HEK293 (cell line): ENCODE results near the gene PCDHGB3.

ENCODE experiments used
- EGR2 ChIP-seq: fragments of 450-650 bp; formaldehyde crosslinking; IDR thresholded peaks from 2 replicates; pipeline ENCODE4 v1.5.1; 2016; ENCODE audit warnings: low read depth, missing biosample characterization, missing genetic modification characterization
- HIC1 ChIP-seq: fragments of 450-650 bp; formaldehyde crosslinking; IDR thresholded peaks from 2 replicates; pipeline ENCODE4 v1.5.1; 2016; ENCODE audit warnings: missing biosample characterization, missing genetic modification characterization
- HOXA7 ChIP-seq: sonication (generic); formaldehyde crosslinking; IDR thresholded peaks from 2 replicates; pipeline ENCODE4 v1.8.1; 2022; ENCODE audit warnings: missing genetic modification reagents, borderline replicate concordance
- IKZF3 ChIP-seq: fragments of 450-650 bp; IDR thresholded peaks from 2 replicates; pipeline ENCODE4 v1.5.0; 2018; ENCODE audit warnings: missing biosample characterization, mild to moderate bottlenecking, missing genetic modification characterization, moderate library complexity
- KLF10 ChIP-seq: fragments of 450-650 bp; IDR thresholded peaks from 2 replicates; pipeline ENCODE4 v1.5.1; 2018; ENCODE audit warnings: missing biosample characterization, mild to moderate bottlenecking, missing genetic modification characterization
- MEIS1 ChIP-seq: sonication (generic); formaldehyde crosslinking; IDR thresholded peaks from 2 replicates; pipeline ENCODE4 v1.8.1; 2022; ENCODE audit warnings: missing genetic modification reagents, mild to moderate bottlenecking, borderline replicate concordance
- OSR2 ChIP-seq: fragments of 450-650 bp; formaldehyde crosslinking; IDR thresholded peaks from 2 replicates; pipeline ENCODE4 v1.5.1; 2016; ENCODE audit warnings: missing biosample characterization, missing genetic modification characterization
- OVOL3 ChIP-seq: fragments of 450-650 bp; formaldehyde crosslinking; IDR thresholded peaks from 2 replicates; pipeline ENCODE4 v1.5.1; 2016; ENCODE audit warnings: missing biosample characterization, missing genetic modification characterization
- SP2 ChIP-seq: fragments of 450-650 bp; formaldehyde crosslinking; IDR thresholded peaks from 2 replicates; pipeline ENCODE4 v1.5.1; 2016; ENCODE audit warnings: missing biosample characterization, missing genetic modification characterization
- ZBTB17 ChIP-seq: fragments of 450-650 bp; formaldehyde crosslinking; IDR thresholded peaks from 2 replicates; pipeline ENCODE4 v1.5.1; 2016; ENCODE audit warnings: missing biosample characterization, missing genetic modification characterization
- ZBTB20 ChIP-seq: fragments of 450-650 bp; formaldehyde crosslinking; IDR thresholded peaks from 2 replicates; pipeline ENCODE4 v1.5.1; 2016; ENCODE audit warnings: missing biosample characterization, missing genetic modification characterization
- ZFHX2 ChIP-seq: fragments of 450-650 bp; formaldehyde crosslinking; conservative IDR thresholded peaks from 2 replicates; pipeline ENCODE4 v1.5.1; 2016; ENCODE audit warnings: missing biosample characterization, missing genetic modification characterization
- ZNF202 ChIP-seq: fragments of 450-650 bp; formaldehyde crosslinking; IDR thresholded peaks from 2 replicates; pipeline ENCODE4 v1.5.1; 2016; ENCODE audit warnings: missing biosample characterization, missing genetic modification characterization, borderline replicate concordance
- ZNF335 ChIP-seq: fragments of 450-650 bp; formaldehyde crosslinking; conservative IDR thresholded peaks from 2 replicates; pipeline ENCODE4 v1.5.1; 2016; ENCODE audit warnings: missing biosample characterization, missing genetic modification characterization
- ZNF341 ChIP-seq: fragments of 450-650 bp; formaldehyde crosslinking; IDR thresholded peaks from 2 replicates; pipeline ENCODE4; 2016; ENCODE audit warnings: low read depth, missing biosample characterization, missing genetic modification characterization
- ZNF350 ChIP-seq: fragments of 450-650 bp; formaldehyde crosslinking; IDR thresholded peaks from 2 replicates; pipeline ENCODE4 v1.5.0; 2017; ENCODE audit warnings: missing biosample characterization, mild to moderate bottlenecking, missing genetic modification characterization
- ZNF391 ChIP-seq: fragments of 450-650 bp; formaldehyde crosslinking; IDR thresholded peaks from 2 replicates; pipeline ENCODE4 v1.5.1; 2016; ENCODE audit warnings: low read depth, missing biosample characterization, missing genetic modification characterization, borderline replicate concordance
- ZNF473 ChIP-seq: fragments of 450-650 bp; formaldehyde crosslinking; IDR thresholded peaks from 2 replicates; pipeline ENCODE4 v1.5.1; 2017; ENCODE audit warnings: missing biosample characterization, missing genetic modification characterization
- ZNF555 ChIP-seq: fragments of 450-650 bp; formaldehyde crosslinking; conservative IDR thresholded peaks from 2 replicates; pipeline ENCODE4 v1.5.1; 2017; ENCODE audit warnings: missing biosample characterization, mild to moderate bottlenecking, missing genetic modification characterization, inconsistent platforms
- ZNF561 ChIP-seq: fragments of 450-650 bp; IDR thresholded peaks from 2 replicates; pipeline ENCODE4 v1.5.1; 2018; ENCODE audit warnings: missing biosample characterization, missing genetic modification characterization, borderline replicate concordance
- ZNF585B ChIP-seq: fragments of 450-650 bp; formaldehyde crosslinking; IDR thresholded peaks from 2 replicates; pipeline ENCODE4 v1.5.1; 2016; ENCODE audit warnings: missing biosample characterization, missing genetic modification characterization
- ZNF596 ChIP-seq: fragments of 450-650 bp; IDR thresholded peaks from 2 replicates; pipeline ENCODE4 v1.5.0; 2018; ENCODE audit warnings: missing biosample characterization, mild to moderate bottlenecking, missing genetic modification characterization, moderate library complexity
- ZNF621 ChIP-seq: fragments of 450-650 bp; formaldehyde crosslinking; IDR thresholded peaks from 2 replicates; pipeline ENCODE4 v1.5.1; 2017; ENCODE audit warnings: missing biosample characterization, missing genetic modification characterization
- ZNF629 ChIP-seq: fragments of 450-650 bp; formaldehyde crosslinking; IDR thresholded peaks from 2 replicates; pipeline ENCODE4 v1.5.1; 2017; ENCODE audit warnings: missing biosample characterization, missing genetic modification characterization
- ZNF645 ChIP-seq: fragments of 450-650 bp; formaldehyde crosslinking; IDR thresholded peaks from 2 replicates; pipeline ENCODE4; 2016; ENCODE audit warnings: missing biosample characterization, missing genetic modification characterization
- ZNF654 ChIP-seq: fragments of 450-650 bp; formaldehyde crosslinking; IDR thresholded peaks from 2 replicates; pipeline ENCODE4 v1.5.1; 2016; ENCODE audit warnings: low read depth, missing biosample characterization, missing genetic modification characterization
- ZNF747 ChIP-seq: fragments of 450-650 bp; formaldehyde crosslinking; IDR thresholded peaks from 2 replicates; pipeline ENCODE4 v1.5.1; 2016; ENCODE audit warnings: missing biosample characterization, missing genetic modification characterization
- ZNF791 ChIP-seq: fragments of 450-650 bp; formaldehyde crosslinking; IDR thresholded peaks from 2 replicates; pipeline ENCODE4 v1.5.1; 2016; ENCODE audit warnings: missing biosample characterization, missing genetic modification characterization
- ZSCAN5A ChIP-seq: fragments of 450-650 bp; formaldehyde crosslinking; IDR thresholded peaks from 2 replicates; pipeline ENCODE4 v1.5.1; 2016; ENCODE audit warnings: missing biosample characterization, missing genetic modification characterization
- TF ChIP-seq, protein P1 (sequence below): fragments of 450-650 bp; formaldehyde crosslinking; IDR thresholded peaks from 2 replicates; pipeline ENCODE4 v1.5.1; 2016; ENCODE audit warnings: missing biosample characterization, missing genetic modification characterization
- TF ChIP-seq, protein P2 (sequence below): fragments of 450-650 bp; formaldehyde crosslinking; IDR thresholded peaks from 2 replicates; pipeline ENCODE4 v1.5.1; 2016; ENCODE audit warnings: missing biosample characterization, missing genetic modification characterization
- TF ChIP-seq, protein P3 (sequence below): fragments of 450-650 bp; formaldehyde crosslinking; IDR thresholded peaks from 2 replicates; pipeline ENCODE4 v1.5.1; 2016; ENCODE audit warnings: missing biosample characterization, missing genetic modification characterization

The PCDHGB3 gene

GRCh38 chr5:141420855-141421488, 50.9 kb downstream of the PCDHGB3 start, which contains the start of gene PCDHGA11 (continued):
- TF ChIP-seq ZSCAN5A (tag by site-specific recombination) = no peak
- no peak for TF ChIP-seq OSR2 (tag by site-specific recombination)
- no peak for TF ChIP-seq OVOL3
- TF ChIP-seq ZNF791 = 0 out of 2 replicates have a peak, but pooled peaks have one; percentile 26
- TF ChIP-seq ZNF391 (tag by site-specific recombination) = no peak
- no peak for TF ChIP-seq HIC1 (tag by site-specific recombination)
- TF ChIP-seq, protein P1, sequence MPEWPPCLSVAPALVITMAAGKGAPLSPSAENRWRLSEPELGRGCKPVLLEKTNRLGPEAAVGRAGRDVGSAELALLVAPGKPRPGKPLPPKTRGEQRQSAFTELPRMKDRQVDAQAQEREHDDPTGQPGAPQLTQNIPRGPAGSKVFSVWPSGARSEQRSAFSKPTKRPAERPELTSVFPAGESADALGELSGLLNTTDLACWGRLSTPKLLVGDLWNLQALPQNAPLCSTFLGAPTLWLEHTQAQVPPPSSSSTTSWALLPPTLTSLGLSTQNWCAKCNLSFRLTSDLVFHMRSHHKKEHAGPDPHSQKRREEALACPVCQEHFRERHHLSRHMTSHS (tag by site-specific recombination) = no peak
- TF ChIP-seq ZNF645 (tag by site-specific recombination) = no peak
- TF ChIP-seq HOXA7 = no peak
- no peak for TF ChIP-seq ZNF585B (tag by site-specific recombination)
- TF ChIP-seq MEIS1 = no peak
- TF ChIP-seq ZNF654 (tag by site-specific recombination) = peak; percentile 83
- TF ChIP-seq ZBTB20 (tag by site-specific recombination) = peak; percentile 22; the same call in 1 of the 2 replicates
- TF ChIP-seq ZNF629 (tag by site-specific recombination) = no peak; the same call in 1 of the 2 replicates
- TF ChIP-seq ZNF555 (tag by site-specific recombination) = no peak
- no peak for TF ChIP-seq ZNF350 (tag by site-specific recombination)
- no peak for TF ChIP-seq ZNF561 (tag by site-specific recombination)
- TF ChIP-seq, protein P2, sequence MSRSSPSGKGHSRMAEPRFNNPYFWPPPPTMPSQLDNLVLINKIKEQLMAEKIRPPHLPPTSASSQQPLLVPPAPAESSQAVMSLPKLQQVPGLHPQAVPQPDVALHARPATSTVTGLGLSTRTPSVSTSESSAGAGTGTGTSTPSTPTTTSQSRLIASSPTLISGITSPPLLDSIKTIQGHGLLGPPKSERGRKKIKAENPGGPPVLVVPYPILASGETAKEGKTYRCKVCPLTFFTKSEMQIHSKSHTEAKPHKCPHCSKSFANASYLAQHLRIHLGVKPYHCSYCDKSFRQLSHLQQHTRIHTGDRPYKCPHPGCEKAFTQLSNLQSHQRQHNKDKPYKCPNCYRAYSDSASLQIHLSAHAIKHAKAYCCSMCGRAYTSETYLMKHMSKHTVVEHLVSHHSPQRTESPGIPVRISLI (tag by site-specific recombination) = no peak
- TF ChIP-seq ZNF747 = no peak
- no peak for TF ChIP-seq ZNF621 (tag by site-specific recombination)
- no peak for TF ChIP-seq ZNF473 (tag by site-specific recombination)
- TF ChIP-seq, protein P3, sequence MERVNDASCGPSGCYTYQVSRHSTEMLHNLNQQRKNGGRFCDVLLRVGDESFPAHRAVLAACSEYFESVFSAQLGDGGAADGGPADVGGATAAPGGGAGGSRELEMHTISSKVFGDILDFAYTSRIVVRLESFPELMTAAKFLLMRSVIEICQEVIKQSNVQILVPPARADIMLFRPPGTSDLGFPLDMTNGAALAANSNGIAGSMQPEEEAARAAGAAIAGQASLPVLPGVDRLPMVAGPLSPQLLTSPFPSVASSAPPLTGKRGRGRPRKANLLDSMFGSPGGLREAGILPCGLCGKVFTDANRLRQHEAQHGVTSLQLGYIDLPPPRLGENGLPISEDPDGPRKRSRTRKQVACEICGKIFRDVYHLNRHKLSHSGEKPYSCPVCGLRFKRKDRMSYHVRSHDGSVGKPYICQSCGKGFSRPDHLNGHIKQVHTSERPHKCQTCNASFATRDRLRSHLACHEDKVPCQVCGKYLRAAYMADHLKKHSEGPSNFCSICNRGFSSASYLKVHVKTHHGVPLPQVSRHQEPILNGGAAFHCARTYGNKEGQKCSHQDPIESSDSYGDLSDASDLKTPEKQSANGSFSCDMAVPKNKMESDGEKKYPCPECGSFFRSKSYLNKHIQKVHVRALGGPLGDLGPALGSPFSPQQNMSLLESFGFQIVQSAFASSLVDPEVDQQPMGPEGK (tag by site-specific recombination) = 0 out of 2 replicates have a peak, but pooled peaks have one; percentile 3
- no peak for TF ChIP-seq ZFHX2 (tag by site-specific recombination)
- TF ChIP-seq EGR2 = no peak
- no peak for TF ChIP-seq ZNF202 (tag by site-specific recombination)
- TF ChIP-seq ZNF335 (tag by site-specific recombination) = 0 out of 2 replicates have a peak, but pooled peaks have one; percentile 20
- no peak for TF ChIP-seq IKZF3 (tag by site-specific recombination)
- TF ChIP-seq SP2 (tag by site-specific recombination) = no peak
- TF ChIP-seq ZNF596 (tag by site-specific recombination) = no peak
- peak; percentile 81 for TF ChIP-seq ZBTB17 (tag by site-specific recombination)
- TF ChIP-seq KLF10 = no peak
- peak; percentile 35; the same call in 1 of the 2 replicates for TF ChIP-seq ZNF341 (tag by site-specific recombination)
